Measurements from ENCODE around the gene TSLP.
A peak's percentile ranks its signal among the peaks of the same experiment; 100 is the strongest.

Gene TSLP

DNA sequence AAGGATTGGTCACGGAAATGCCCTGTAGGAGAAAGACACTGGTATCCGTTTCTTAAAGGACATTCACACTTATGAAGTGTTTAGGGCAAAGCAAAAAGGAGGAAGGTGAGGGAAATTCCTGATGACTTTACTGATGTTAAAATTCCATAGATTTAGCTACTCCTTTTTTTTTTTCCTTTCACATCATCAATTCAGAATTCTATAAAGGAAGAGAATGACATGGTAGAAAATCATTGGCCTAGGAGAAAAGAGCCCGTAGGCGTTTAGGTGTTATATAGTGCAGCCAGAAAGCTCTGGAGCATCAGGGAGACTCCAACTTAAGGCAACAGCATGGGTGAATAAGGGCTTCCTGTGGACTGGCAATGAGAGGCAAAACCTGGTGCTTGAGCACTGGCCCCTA lies at the start of gene TSLP:
TSLP (plus strand) TSS at position 301 of the 400 bp plus-strand sequence. CDS start 178 bp downstream, outside the sequence.
- no peak for DNase-seq (ENCODE audit: low read depth)

DNA sequence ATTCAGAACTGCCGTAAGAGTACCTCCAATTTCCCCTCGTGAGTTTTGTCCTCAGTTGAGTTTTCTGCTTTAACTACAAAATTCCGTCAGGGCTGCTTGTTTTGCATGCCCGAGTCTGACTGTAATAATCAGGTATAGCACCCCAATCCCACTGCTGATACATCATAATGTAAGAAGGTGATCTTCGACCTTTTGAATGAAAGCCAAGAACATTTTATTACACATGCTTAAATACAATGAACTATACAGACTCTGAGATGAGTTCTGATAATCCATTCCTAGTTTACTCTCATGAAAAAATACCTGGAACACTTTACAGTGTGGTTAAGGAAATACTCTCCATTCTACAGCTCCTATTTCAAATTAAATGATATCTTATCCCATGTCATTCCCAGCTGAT lies 49.2 kb upstream of the TSLP start:
- DNase-seq (ENCODE audit: low read depth) = no peak

DNA sequence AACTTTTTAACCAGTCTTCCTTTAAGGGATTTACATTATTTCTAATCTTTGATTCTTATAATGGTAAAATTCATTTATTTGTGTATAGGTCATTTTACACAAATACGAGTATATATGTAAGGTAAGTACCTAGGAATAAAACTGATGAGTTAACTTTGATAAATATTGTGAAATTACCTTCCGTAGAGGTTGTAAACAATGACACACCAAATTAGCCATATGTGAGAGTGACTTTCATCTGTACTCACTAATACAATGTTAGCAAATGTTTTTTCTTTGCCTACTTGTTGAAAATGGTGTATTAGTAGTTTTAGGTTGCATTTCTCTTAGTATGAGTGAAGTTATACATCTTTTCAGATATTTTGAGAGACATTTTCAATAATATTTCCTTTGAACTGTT lies 42.6 kb upstream of the TSLP start:
- no peak for DNase-seq (ENCODE audit: low read depth)

DNA sequence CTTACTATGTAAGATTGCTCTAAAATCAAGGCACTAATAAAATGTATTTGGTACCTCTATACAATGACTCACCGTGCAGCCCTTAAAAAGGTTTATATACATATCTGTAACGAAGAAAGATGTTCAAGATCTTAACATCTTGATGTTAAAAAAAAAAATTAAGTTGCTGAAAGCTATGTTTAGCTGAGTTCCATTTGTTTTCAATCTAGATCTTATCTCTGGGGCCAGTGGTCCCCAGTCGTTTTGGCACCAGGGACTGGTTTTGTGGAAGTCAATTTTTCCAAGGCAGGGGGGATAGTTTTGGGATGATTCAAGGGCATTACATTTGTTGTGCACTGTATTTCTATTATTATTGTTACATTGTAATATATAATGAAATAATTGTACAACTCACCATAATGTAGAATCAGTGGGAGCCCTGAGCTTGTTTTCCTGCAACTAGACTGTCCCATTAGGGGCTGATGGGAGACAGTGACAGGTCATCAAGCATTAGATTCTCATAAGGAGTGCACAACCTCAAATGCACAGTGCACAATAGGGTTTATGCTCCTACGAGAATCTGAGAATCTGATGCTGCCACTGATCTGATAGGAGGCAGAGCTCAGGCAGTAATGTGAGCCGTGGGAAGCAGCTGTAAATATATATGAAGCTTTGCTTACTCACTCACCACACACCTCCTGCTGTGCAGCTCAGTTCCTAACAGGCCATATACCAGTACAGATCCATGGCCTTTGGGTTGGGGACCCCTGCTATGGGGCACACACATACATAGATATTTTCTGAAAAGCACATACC lies 27.6 kb upstream of the TSLP start:
- no peak for DNase-seq (ENCODE audit: low read depth)

DNA sequence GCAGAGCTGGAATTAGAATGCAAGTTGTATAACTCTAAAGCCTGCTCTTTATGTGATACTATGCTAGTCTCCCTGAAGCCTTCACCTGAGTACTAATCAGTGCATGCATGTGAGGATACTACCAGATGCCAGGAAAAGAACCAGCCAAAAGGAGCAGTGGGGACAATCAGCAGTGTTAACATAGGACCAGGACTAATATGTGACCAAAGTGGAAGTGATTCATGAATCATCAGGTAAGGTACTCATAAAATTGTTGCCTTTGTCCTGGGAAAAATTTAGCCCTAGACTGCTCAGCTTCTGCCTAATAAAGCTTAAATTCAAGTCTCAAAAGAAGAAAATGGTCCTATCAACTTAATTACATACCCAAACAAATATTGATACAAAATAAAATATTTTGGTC lies 13.4 kb upstream of the TSLP start:
- DNase-seq (ENCODE audit: low read depth) = no peak

DNA sequence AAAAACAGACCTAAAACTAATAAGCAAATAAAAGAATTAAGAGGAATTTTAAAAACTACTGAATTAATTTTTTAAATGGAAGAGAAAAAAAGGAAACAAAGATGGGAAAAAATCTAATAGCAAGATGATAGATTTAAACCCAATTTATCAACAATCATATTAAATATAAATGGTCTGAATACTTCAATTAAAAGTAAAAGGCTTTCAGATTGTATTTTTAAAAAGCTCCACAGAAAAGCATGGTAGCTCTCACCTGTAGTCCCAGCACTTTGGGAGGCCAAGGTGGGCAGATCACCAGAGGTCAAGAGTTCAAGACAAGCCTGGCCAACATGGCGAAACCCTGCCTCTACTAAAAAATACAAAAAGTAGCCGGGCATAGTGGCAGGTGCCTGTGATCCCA lies 11.3 kb upstream of the TSLP start:
- no peak for DNase-seq (ENCODE audit: low read depth)

DNA sequence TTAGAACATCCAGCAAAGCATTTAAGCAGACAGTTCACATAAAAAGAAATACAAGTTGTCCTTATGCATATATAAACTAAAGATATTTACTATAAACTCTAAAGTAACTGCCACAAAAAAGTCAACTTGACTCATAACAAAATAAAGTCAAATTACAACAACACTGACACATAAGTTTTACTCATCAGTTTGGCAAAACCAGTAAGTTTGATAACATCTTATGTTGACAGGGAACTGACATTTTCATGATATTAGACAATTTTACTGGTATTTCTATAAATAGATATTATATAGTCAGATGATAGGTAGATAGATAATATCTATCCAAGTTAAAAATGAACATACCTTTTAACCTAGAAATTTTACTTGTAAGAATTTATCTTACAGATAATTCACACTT lies 9.9 kb upstream of the TSLP start:
- no peak for DNase-seq (ENCODE audit: low read depth)

DNA sequence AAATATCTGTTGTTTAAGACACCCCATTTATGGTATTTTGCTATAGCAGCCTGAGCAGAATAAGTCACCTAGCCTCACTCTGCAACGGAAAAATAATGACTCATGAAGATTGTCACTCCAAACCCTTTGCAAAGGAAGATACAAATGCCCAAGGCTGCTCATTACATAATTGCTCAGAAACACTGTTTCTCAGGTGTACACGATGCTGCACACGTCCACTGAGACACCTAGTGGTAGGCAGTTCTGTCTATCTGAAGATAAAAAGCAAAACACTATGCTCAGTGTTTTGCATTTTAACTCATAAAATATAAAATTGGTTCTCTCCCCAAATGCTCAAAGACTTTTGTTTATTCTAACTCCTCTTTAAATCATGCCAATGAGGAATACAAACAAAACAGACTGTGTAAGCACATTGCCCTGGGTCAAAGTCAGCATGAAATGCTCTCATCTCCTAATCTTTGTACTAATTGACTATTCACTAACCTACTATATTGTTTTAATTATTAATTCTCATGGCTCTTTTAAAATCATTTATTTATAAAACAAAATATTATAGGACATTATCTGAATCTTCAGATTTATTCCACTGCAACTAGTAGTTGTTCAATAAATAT lies 7.7 kb upstream of the TSLP start:
- no peak for DNase-seq (ENCODE audit: low read depth)

DNA sequence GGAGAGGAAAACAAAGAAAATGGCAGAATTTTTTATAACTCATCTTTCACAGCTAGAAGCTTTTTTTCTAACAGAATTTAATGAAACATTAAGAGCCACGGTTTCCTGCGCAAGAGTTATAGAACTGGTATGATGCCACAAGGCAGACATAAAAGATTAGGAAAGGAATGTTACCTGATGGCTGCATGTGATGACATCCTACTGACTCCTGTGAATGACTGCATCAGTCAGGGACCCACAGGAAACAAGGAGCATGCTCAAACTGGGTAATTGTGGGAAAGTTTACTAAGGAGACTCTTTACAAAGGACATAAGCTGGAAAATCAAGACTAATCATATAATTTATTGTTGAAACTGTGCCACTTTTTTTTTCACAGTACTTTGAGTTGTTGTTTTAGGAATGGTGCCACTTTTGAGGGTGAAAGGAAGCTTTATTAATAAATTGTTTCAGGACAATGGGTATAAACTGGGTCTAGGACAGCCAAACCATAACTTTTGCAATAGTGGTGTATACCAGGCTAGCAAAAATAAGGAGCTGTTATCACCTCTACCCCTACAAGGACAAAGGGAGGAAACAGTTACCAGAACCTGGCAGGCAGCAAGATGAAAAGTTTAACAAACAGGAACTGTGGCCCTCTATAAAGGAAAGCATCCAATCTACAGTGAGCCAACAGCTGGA lies 5.1 kb upstream of the TSLP start:
- DNase-seq (ENCODE audit: low read depth) = no peak

DNA sequence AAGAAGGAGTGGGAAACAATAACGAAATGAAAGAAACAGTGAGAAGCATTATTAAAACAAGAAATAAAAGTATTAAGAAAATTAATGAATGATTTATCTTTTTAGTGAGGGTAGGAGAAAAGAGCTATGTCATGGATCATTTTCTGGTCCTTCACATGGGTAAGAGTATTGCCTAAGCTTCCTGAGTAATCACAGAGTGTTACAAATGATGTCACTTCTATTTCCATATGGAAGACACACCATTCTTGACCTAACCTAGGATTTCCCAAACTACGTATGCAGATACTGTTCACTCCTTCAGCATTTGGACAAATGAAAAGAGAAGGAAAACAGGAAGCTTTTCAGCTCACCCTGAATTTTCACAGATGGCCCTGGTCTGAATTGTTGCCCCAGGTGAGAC lies 3.3 kb upstream of the TSLP start:
- no peak for DNase-seq (ENCODE audit: low read depth)

DNA sequence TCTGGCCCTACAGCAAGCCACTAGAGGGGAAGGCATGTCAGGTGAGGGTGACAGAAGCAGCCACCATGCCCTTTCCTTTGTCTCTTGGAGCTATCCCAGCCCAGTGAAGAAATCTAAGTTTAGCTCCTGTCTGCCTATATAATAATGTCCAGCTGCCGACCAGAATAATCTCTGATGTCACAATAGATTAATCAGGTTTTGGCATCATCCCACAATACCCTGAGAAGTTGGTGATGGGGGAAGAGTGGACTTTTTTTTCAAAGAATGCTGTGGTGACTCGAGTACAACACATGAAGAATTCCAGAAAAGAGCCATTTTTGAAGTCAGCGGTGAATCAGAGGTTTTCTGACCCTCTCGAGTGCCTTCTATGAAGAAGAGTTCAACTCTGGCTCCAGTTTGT lies 1.7 kb upstream of the TSLP start:
- no peak for DNase-seq (ENCODE audit: low read depth)

DNA sequence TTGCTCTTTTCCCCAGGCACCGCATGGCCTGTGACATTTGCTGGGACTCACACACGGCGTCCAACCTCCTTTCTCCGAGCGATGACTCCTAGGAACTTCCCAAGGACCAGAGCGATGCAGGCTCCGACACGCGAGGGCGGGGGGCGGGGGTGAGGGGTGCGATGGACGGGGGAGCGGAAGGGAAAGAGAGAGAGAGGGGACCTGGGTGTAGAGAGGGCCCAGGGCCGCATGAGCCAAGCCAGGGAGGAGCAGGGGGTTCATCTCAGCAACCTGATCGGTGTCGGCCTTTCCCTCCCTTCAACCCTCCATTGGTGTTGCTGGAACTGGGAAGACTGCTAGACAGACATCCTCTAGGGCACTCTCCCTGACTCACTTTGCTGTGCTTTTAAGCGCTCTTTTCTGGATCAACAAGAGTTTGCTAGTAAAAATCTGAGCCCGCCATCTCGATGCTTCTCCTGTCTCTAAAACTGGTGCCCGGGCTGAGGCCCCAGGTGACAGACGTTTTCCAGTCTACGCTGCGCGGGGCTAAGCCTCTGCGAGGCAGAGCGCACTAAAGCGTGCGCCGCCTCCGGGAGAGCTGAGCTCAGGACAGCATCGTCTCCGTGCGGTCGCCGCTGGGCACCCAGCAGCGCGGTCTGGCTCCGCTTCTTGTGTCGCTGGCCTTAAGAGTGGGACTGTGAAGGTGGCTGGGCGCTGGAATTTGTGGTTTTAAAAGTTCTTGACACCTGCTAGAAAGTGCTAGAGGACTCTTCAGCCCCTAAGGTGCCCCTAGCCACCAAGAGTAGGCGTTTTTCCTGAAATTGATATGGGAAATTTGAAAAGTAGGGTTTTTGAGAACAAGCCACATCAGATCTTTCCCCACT lies 1.0 kb upstream of the TSLP start:
- DNase-seq (ENCODE audit: low read depth) = no peak

DNA sequence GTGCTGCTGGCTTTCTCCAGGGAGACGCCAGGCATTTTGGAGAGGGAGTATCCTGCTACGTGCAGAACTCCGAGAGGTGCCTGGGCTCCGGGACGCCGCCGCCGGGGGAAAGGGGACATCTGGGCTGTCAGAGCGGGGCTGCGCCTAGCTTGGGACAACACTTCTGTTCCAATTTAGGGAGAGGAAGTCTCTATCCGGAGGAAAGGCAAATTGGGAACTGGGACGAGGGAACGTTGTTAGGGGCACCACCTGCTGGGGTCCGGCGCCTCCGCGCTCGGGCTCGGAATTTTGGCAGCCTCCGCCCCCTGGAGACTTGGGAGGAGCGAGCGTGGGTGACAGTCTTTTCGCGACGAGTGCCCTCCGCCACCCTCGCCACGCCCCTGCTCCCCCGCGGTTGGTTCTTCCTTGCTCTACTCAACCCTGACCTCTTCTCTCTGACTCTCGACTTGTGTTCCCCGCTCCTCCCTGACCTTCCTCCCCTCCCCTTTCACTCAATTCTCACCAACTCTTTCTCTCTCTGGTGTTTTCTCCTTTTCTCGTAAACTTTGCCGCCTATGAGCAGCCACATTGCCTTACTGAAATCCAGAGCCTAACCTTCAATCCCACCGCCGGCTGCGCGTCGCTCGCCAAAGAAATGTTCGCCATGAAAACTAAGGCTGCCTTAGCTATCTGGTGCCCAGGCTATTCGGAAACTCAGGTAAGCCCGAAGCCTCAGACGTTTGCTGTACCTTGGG lies 1.6 kb downstream of the TSLP start:
- DNase-seq (ENCODE audit: low read depth) = peak; percentile 24

DNA sequence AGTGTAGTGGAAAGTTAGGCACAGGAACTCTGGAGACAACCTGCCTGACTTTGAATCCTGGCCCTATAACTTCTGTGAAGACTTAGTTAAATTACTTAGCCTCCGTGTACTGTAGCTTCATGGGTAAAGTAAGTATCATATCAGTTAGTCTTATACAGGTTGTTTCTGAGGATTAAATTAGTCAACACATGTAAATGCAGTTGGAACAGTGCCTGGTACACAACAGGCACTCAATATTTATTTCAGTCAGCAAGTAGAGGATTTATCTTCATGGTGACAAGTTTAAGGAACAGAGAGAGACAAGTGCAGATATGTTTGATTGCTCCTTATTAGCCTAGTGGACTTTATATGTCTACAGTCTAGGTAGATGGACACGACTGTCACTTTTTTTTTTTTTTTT lies 2.7 kb downstream of the TSLP start:
- DNase-seq (ENCODE audit: low read depth) = no peak

DNA sequence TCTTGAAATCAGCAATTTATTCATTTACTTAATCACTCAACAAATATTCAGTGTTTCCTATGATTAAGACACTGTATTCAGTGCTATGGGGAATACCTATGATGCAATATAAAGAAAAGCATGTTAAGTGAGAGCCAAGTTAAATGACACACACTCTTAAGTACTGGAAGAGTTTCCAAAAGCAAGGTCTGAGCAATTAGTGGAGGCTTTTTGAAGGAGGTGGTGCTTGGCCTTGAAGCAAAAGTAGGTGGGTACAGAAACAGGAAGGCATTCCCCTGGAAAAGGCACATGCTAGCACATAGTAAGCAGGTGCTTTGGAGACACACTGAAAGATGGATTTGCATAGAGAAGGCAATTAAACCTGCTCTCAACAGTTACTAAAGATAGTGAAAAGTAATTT lies 4.0 kb downstream of the TSLP start:
- DNase-seq (ENCODE audit: low read depth) = no peak

DNA sequence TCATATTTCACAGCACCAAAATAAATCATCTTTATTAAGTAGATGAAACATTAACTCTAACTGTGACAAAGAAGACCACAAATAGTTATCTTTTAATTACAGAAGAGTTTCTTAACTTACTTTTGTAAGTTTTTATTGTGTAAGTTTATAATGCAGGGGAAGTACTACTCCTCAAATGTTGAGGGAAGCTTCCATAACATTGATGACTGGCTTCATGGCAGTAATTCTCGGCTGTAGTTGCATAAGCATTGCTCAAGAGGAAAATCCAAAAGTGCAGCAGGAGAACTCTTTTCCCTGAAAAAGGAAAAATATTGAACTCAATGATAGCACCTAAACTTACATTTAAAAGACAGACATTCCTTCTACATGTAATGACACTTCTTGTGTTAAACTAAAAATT lies 4.6 kb downstream of the TSLP start:
- no peak for DNase-seq (ENCODE audit: low read depth)

DNA sequence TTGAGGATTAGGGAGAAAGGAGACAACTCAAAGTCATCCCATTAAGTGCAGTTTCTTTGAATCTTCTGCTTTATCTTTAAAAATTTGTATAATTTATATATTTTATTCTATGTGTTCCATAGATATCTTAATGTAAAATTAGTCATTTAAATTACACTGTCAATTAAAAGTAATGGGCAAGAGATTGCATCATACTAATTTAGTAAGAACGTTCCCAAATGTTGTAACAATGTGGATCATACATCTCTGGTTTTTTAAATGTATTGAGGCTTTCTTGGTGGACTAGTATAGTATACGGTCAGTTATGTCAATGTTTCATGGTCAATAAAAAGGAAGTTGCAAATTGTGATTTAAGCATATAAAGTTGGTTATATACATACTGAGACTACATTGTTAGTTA lies 6.2 kb downstream of the TSLP start:
- DNase-seq (ENCODE audit: low read depth) = no peak

DNA sequence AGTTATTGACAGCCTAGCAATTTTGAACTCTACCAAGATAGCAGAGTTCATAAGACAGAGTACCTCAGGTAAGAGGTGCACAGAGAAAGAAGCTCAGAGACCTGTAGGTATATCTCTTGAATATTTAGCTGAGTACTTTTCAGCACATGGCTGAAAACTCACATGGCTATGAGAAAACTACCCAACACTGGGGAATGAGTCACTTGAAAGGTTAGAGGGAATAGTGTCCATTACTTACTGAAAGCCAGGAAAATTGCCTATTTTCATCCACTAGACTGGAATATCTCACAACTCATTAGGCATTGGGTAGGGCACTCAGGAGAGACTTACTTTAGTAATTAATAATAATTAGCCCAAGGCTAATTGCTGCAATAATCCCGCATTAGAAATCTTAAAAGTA lies 8.3 kb downstream of the TSLP start:
- no peak for DNase-seq (ENCODE audit: low read depth)

DNA sequence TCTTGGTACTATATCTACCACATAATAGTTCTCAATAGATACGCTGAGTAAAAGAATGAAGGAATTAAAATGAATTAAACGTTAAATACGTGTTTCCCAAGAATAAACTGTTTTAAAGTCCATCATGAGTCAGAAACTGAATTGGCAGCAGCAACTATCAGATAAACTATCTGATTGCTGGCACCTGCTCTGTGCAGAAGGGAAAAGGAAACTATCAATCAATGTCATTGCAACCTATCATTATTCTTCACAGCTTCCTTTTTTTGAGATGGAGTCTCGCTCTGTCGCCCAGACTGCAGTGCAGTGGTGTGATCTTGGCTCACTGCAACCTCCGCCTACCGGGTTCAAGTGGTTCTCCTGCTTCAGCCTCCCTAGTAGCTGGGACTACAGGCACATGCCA lies 11.8 kb downstream of the TSLP start:
- DNase-seq (ENCODE audit: low read depth) = no peak

DNA sequence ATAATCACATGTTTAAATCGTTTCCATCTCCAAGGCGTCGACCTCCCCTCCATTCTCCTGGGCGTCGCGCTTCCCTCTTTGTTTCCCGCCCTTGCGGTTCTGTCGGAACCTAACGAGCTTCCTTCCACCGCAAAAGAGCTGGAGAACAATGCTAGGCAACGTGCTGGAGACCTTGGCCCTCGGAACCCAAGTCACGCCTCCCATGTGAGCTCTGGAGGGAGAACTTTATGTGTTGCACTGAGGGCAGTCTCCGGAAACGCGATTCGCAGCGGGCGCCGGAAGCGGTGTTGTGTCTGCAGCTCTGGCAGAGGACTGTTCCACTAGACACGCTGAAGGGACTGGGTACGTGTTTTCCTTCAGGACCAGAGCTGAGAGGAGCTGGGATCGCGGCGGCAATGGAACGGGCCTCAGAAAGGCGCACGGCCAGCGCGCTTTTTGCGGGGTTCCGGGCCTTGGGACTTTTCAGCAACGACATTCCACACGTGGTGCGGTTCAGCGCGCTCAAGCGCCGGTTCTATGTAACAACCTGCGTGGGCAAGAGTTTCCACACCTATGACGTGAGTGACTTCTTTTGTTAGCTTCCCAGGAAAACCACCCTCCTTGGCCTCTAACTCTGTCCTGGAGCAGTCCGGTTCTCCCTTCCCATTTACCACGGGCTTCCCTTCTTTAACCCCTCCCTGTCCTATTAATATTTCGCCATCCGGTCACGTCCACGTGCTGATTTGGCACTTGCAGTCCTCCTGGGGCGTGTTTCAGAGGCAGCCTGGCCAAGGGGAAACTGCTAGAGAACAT lies 20.7 kb downstream of the TSLP start, which contains the start of gene WDR36:
WDR36 (plus strand) TSS at position 287 of the 792 bp plus-strand sequence; CDS start at position 396, 109 bp downstream.
- peak; percentile 80 for DNase-seq (ENCODE audit: low read depth)

DNA sequence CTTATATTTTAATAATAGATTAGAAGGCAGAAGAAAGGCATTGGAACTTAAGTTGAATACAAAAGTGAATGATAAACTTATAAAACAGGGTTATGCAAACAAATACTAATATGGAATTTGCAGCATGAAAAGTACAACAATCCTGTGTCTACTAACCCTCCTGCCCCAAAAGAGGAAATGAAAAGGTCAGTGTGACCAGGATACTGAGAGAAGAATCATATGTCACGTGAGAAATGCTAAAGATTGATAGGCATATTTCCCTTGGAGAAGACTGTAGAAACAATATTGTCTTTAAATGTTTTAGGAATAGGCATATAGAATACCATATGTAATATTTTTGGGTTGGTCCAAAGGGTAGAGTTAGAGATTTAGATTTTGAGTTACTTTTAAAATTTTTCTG lies 24.5 kb downstream of the TSLP start:
- no peak for DNase-seq (ENCODE audit: low read depth)
